ENCODE measurements around the gene PAM. TPM values are rescaled to one million over a fixed set of nuclear protein-coding genes. Genes with fewer than 3 reads are reported as not detected.

The PAM gene
- total RNA-seq, 1 experiment from 2014 or later = 60.3 TPM

GRCh38 chr5:102742215-102742614 is 12.9 kb upstream of the PAM start:
- no TSS peak for BruUV-seq (replicated peaks)
- Mint-ChIP-seq H3K27me3 (ENCODE audit: insufficient read depth, unreplicated experiment) (no peaks in the 10 kb centered on the region), H3K9me3 (ENCODE audit: unreplicated experiment) (no peaks in the 10 kb centered on the region), H3K27ac (ENCODE audit: low read depth, unreplicated experiment) (no peak overlapping the region), H3K36me3 (ENCODE audit: insufficient read depth, unreplicated experiment) (no peaks in the 10 kb centered on the region), H3K4me1 (ENCODE audit: insufficient read depth, unreplicated experiment) (no peaks in the 10 kb centered on the region), H3K4me3 (ENCODE audit: unreplicated experiment) (no peak overlapping the region)
- intact Hi-C loops (cut with micrococcal nuclease) = no loop called here
- DNase-seq (ENCODE audit: unreplicated experiment) = no peak
- POLR2A ChIA-PET = interaction anchor here (0.6 to 1.0 kb wide), 2 partner anchors 13 to 21 kb away, joined by 3 to 4 read pairs; partner anchors contain the start of gene PAM
- CTCF ChIA-PET = no interaction called here
- TF ChIP-seq CTCF (IDR thresholded peaks at IDR 0.05; ENCODE audit: unreplicated experiment) = no peak

GRCh38 chr5:102743900-102744299 is 11.2 kb upstream of the PAM start:
- CTCF ChIA-PET = no interaction called here
- H3K36me3 Mint-ChIP-seq (ENCODE audit: insufficient read depth, unreplicated experiment) = no peaks in the 10 kb centered on the region

GRCh38 chr5:102747386-102748166 is 7.5 kb upstream of the PAM start:
- no peak for DNase-seq (ENCODE audit: unreplicated experiment)
- TF ChIP-seq CTCF (IDR thresholded peaks at IDR 0.05; ENCODE audit: unreplicated experiment) = no peak
- no peak overlapping the region for H3K4me3 Mint-ChIP-seq (ENCODE audit: unreplicated experiment)
- H3K27ac Mint-ChIP-seq (ENCODE audit: low read depth, unreplicated experiment) = no peak overlapping the region
- H3K36me3 Mint-ChIP-seq (ENCODE audit: insufficient read depth, unreplicated experiment) = no peaks in the 10 kb centered on the region
- H3K27me3 Mint-ChIP-seq (ENCODE audit: insufficient read depth, unreplicated experiment) = no peaks in the 10 kb centered on the region
- H3K4me1 Mint-ChIP-seq (ENCODE audit: insufficient read depth, unreplicated experiment) = no peaks in the 10 kb centered on the region
- H3K9me3 Mint-ChIP-seq (ENCODE audit: unreplicated experiment) = no peaks in the 10 kb centered on the region
- ChIA-PET CTCF (interaction anchor here (0.9 kb wide), 1 partner anchor 10 kb away, joined by 3 read pairs; no protein-coding TSS in a partner anchor), POLR2A (interaction anchor here (0.9 to 1.7 kb wide), 3 partner anchors 11 to 15 kb away, joined by 3 to 6 read pairs (median 3); no protein-coding TSS in a partner anchor)
- intact Hi-C loops (cut with micrococcal nuclease) = no loop called here
- BruUV-seq (replicated peaks) = no TSS peak

More at GRCh38 chr5:102743900-102744299, 11.2 kb upstream of the PAM start:
- TF ChIP-seq CTCF (IDR thresholded peaks at IDR 0.05; ENCODE audit: unreplicated experiment) = no peak
- Mint-ChIP-seq H3K27me3 (ENCODE audit: insufficient read depth, unreplicated experiment) (no peaks in the 10 kb centered on the region), H3K4me1 (ENCODE audit: insufficient read depth, unreplicated experiment) (no peaks in the 10 kb centered on the region), H3K9me3 (ENCODE audit: unreplicated experiment) (no peaks in the 10 kb centered on the region), H3K4me3 (ENCODE audit: unreplicated experiment) (no peak overlapping the region), H3K27ac (ENCODE audit: low read depth, unreplicated experiment) (no peak overlapping the region)
- no peak for DNase-seq (ENCODE audit: unreplicated experiment)
- intact Hi-C loops (cut with micrococcal nuclease) = no loop called here
- no TSS peak for BruUV-seq (replicated peaks)
- POLR2A ChIA-PET = interaction anchor here (0.6 kb wide), 1 partner anchor 17 kb away, joined by 3 read pairs; no protein-coding TSS in a partner anchor

- H3K36me3 Mint-ChIP-seq (ENCODE audit: insufficient read depth, unreplicated experiment) = no peaks in the 10 kb centered on the region
- H3K27ac Mint-ChIP-seq (ENCODE audit: low read depth, unreplicated experiment) = no peak overlapping the region
- intact Hi-C loops (cut with micrococcal nuclease) = loop anchor here (1.0 kb wide), 1 partner anchor 34 kb away; no protein-coding TSS in a partner anchor
- no peak overlapping the region for H3K4me3 Mint-ChIP-seq (ENCODE audit: unreplicated experiment)
- H3K4me1 Mint-ChIP-seq (ENCODE audit: insufficient read depth, unreplicated experiment) = no peaks in the 10 kb centered on the region
- POLR2A ChIA-PET = interaction anchor here (0.8 to 0.9 kb wide), 2 partner anchors 12 to 59 kb away, joined by 3 read pairs; no protein-coding TSS in a partner anchor
- CTCF ChIA-PET = interaction anchor here (1.0 to 1.7 kb wide), 2 partner anchors 25 to 69 kb away, joined by 5 to 6 read pairs; no protein-coding TSS in a partner anchor
- DNase-seq (ENCODE audit: unreplicated experiment) = no peak
- TF ChIP-seq CTCF (IDR thresholded peaks at IDR 0.05; ENCODE audit: unreplicated experiment) = no peak
- BruUV-seq (replicated peaks) = no TSS peak
- no peaks in the 10 kb centered on the region for H3K27me3 Mint-ChIP-seq (ENCODE audit: insufficient read depth, unreplicated experiment)
- H3K9me3 Mint-ChIP-seq (ENCODE audit: unreplicated experiment) = no peaks in the 10 kb centered on the region
These were observed 5.6 kb upstream of the PAM start for GRCh38 chr5:102749416-102750030.
